Activated naive CD4-positive, alpha-beta T cell treated with anti-CD3 and anti-CD28 coated beads for 36 hours (primary cell): ENCODE results near the gene TFAP2C. TPM values are rescaled to one million over a fixed set of nuclear protein-coding genes. Genes with fewer than 3 reads are reported as not detected.

ENCODE experiments used
- CTCF ChIA-PET: fragments of 350-600 bp; sonication (Branson Sonifier 250); formaldehyde crosslinking; loops from one replicate; lab custom pipeline; 2021; ENCODE audit warnings: antibody characterized with exemption; lab: Charles Lee
- DNase-seq: peaks from one replicate; pipeline ENCODE4 v3.0.0-alpha.2; 2020
- H3K27ac Mint-ChIP-seq: one replicate; pipeline ENCODE4 v1.8.0; 2021; ENCODE audit warnings: mild to moderate bottlenecking, mixed read lengths
- H3K27me3 Mint-ChIP-seq: one replicate; pipeline ENCODE4 v1.8.0; 2021; ENCODE audit warnings: low read depth, mixed read lengths
- H3K36me3 Mint-ChIP-seq: one replicate; pipeline ENCODE4 v1.8.0; 2021; ENCODE audit warnings: low read depth, mixed read lengths
- H3K4me1 Mint-ChIP-seq: one replicate; pipeline ENCODE4 v1.8.0; 2021; ENCODE audit warnings: low read depth, mixed read lengths
- H3K4me3 Mint-ChIP-seq: one replicate; pipeline ENCODE4 v1.8.0; 2021; ENCODE audit warnings: mild to moderate bottlenecking, moderate library complexity, mixed read lengths
- H3K9me3 Mint-ChIP-seq: one replicate; pipeline ENCODE4 v1.8.0; 2021; ENCODE audit warnings: mixed read lengths
- intact Hi-C: fragments of 100-400 bp; cut with micrococcal nuclease; formaldehyde crosslinking; loops from one replicate; pipeline ENCODE4 v1.15.1; 2023
- total RNA-seq, 2 experiments: library from RNA; stranded (reverse); gene quantifications; one replicate each; pipeline ENCODE4 v1.2.3, GENCODE V29; 2021

Gene TFAP2C
- total RNA-seq, 2 experiments from 2014 or later: not detected

DNA sequence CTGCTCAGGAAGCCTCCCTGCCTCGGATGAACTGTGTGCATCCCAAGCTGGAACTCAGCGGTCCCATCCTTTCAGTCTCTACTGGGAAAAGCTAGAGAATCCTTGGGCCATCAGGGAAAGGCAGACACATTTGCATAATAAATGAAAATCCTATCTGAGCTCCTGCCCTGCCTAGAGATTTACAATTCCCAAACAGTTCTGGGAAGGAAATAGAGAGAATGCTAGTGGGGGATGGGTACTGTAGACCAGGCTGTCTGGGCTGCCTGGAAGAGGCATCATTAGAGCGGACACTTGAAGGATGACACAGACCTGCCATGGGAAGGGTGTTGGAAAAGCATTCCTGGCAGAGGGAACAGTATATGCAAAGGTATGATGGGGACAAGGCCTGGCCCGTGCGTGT lies 44.3 kb downstream of the TFAP2C start:
- intact Hi-C loops: no loop called here
- H3K4me3 Mint-ChIP-seq: no peak overlapping the region
- no peaks in the 10 kb centered on the region for H3K9me3 Mint-ChIP-seq
- DNase-seq: no peak
- H3K27ac Mint-ChIP-seq: no peak overlapping the region
- no peaks in the 10 kb centered on the region for H3K4me1 Mint-ChIP-seq
- H3K27me3 Mint-ChIP-seq: no peaks in the 10 kb centered on the region
- H3K36me3 Mint-ChIP-seq: no peaks in the 10 kb centered on the region
- CTCF ChIA-PET: no interaction called here

DNA sequence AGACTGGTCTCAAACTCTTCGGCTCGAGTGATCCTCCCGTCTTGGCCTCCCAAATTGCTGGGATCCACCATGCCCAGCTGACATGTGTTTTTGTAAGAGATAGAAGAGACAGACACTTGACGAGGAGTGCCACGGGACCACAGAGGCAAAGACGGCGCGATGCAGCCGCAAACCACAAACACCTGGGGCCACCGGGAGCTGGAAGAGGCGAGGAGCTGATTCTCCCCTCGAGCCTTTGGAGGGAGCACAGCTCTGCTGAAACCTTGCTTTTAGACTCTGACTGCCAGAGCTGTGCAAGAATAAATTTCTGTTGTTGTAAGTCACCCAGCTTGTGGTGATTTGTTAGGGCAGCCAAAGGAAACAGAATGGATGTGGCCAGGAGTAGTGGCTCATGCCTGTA lies 46.9 kb downstream of the TFAP2C start:
- intact Hi-C loops: no loop called here
- CTCF ChIA-PET: no interaction called here
- no peak overlapping the region for H3K4me3 Mint-ChIP-seq
- no peaks in the 10 kb centered on the region for H3K9me3 Mint-ChIP-seq
- no peaks in the 10 kb centered on the region for H3K27me3 Mint-ChIP-seq
- H3K36me3 Mint-ChIP-seq: no peaks in the 10 kb centered on the region
- no peak for DNase-seq
- no peak overlapping the region for H3K27ac Mint-ChIP-seq
- no peaks in the 10 kb centered on the region for H3K4me1 Mint-ChIP-seq

DNA sequence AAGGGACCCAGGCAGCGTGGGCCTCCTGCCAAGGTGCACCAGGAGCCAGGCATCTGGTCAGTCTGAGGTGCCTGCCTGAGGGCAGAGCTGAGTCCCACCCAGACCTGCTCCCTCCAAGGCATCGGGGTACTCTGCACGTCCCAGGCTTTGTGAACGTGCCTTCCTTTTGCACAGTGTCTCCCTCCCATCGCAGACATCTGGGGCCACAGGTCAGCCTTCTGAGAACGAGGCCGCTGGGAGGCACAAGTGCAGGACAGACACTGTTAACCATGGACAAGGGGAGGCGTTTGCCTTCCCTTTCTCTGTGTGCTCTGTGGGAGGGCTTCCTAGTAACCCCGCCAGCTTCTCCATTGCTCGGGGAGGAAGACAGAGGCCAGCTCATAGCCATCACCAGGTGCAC lies 47.6 kb downstream of the TFAP2C start:
- no peak overlapping the region for H3K4me3 Mint-ChIP-seq
- H3K36me3 Mint-ChIP-seq: no peaks in the 10 kb centered on the region
- CTCF ChIA-PET: no interaction called here
- no peaks in the 10 kb centered on the region for H3K9me3 Mint-ChIP-seq
- DNase-seq: no peak
- H3K27me3 Mint-ChIP-seq: no peaks in the 10 kb centered on the region
- H3K4me1 Mint-ChIP-seq: no peaks in the 10 kb centered on the region
- intact Hi-C loops: no loop called here
- H3K27ac Mint-ChIP-seq: no peak overlapping the region

DNA sequence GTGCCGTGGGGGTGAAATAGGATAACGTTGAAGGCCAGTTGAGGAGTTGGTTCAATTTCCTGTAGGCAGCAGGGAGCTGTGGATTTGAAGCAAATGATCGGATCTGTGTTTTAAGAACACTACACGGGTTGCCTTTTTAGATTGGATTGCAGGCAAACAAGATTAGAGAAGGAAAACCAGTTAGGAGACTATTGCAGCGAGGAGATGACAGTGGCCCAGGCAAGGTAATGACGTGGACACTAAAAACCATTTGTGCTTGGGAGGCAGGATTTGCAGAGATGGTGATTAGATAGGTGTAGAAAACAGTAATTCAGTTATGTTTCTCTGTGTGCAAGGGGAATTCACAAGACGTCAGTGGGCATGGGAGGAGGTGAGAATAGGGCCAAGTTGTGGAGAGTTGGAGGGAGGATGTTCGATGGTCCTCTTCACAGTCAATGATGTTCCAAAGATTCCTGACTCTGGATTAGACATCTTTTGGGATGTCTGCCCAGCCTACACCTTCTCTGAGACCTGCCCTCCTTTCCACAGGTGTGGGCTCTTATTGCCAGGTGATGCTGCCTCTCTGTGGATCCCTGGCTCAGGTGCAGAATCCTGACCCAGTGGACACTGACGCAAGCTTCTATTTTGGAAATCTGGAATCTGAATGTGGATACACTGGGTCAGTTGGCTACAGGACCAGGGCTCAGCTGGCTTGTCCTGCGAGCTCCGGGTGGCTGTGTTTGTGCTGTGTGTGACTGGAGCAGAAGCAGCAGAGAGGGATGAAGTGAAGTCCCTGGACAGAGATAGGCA lies 54.2 kb downstream of the TFAP2C start:
- CTCF ChIA-PET: no interaction called here
- no peaks in the 10 kb centered on the region for H3K36me3 Mint-ChIP-seq
- H3K27ac Mint-ChIP-seq: no peak overlapping the region
- no peaks in the 10 kb centered on the region for H3K9me3 Mint-ChIP-seq
- intact Hi-C loops: no loop called here
- no peak for DNase-seq
- no peak overlapping the region for H3K4me3 Mint-ChIP-seq
- no peaks in the 10 kb centered on the region for H3K4me1 Mint-ChIP-seq
- peaks cover 8% of the 10 kb centered on the region for H3K27me3 Mint-ChIP-seq

DNA sequence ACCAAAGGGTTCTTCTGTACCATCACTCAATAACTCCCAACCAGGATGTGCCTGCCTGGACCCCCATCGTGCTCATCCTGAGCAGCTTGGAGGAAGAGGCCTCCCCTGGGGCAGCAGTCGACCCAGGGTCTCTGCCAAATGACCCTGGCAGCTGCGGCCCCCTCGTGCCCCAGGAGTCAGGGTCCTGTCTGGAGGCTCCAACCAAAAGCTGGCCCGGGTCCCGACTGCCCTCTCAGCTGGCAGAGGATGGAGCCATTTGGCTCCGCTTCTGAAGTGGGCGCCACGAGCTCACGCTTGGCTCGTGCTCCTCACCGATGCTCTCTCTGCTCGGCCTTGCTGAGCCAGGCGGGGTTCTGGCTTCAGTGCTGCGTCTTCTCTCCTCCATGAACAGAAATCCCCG lies 56.8 kb downstream of the TFAP2C start:
- CTCF ChIA-PET: interaction anchor here (0.6 to 0.7 kb wide), 2 partner anchors 13 to 21 kb away, joined by 3 read pairs; no protein-coding TSS in a partner anchor
- Mint-ChIP-seq H3K9me3 (no peaks in the 10 kb centered on the region), H3K27me3 (peaks cover 8% of the 10 kb centered on the region), H3K36me3 (no peaks in the 10 kb centered on the region), H3K4me3 (no peak overlapping the region), H3K4me1 (no peaks in the 10 kb centered on the region), H3K27ac (no peak overlapping the region)
- intact Hi-C loops: no loop called here
- no peak for DNase-seq

DNA sequence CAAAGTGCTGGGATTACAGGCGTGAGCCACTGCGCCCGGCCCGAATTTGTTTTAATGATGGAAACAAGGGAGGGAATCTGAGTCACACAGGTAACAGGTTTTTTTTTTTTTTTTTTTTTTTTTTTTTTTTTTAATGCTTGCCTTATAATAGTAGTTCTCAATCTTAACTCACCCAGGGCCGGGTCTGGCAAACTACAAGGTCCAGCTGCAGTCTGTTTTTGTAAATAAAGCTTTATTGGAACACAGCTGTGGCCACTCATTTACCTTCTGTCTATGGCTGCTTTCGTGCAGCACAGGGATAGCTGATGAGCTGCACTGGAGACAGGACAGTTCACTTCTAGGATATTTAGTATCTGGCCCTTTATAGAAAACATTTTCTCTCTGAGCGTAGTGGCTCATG lies 58.0 kb downstream of the TFAP2C start:
- H3K4me1 Mint-ChIP-seq: no peaks in the 10 kb centered on the region
- intact Hi-C loops: no loop called here
- no peak overlapping the region for H3K4me3 Mint-ChIP-seq
- H3K27me3 Mint-ChIP-seq: peaks cover 8% of the 10 kb centered on the region
- DNase-seq: no peak
- CTCF ChIA-PET: no interaction called here
- no peak overlapping the region for H3K27ac Mint-ChIP-seq
- no peaks in the 10 kb centered on the region for H3K9me3 Mint-ChIP-seq
- no peaks in the 10 kb centered on the region for H3K36me3 Mint-ChIP-seq

DNA sequence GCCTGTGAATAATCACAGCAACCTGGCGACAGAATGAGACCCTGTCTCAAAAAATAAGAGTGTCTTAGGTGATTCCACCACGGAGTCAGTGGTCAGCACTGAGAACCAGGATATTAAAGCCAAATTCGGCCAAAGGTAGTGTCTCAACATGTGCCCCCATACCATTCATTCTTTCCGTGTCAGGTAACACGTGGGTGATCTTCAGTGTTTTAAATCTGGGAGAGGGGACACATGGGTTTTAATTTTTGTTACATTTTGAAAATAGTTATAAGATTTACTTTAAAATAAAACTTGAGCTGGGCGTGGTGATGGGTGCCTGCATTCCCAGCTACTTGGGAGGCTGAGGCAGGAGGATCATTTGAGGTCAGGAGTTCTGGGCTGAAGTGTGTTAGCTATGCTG lies 59.0 kb downstream of the TFAP2C start:
- CTCF ChIA-PET: no interaction called here
- Mint-ChIP-seq H3K36me3 (no peaks in the 10 kb centered on the region), H3K27ac (no peak overlapping the region), H3K4me1 (no peaks in the 10 kb centered on the region), H3K27me3 (peaks cover 1% of the 10 kb centered on the region), H3K4me3 (no peak overlapping the region), H3K9me3 (peaks cover 2% of the 10 kb centered on the region)
- no peak for DNase-seq
- intact Hi-C loops: no loop called here

Other genes with a start within 250 kb of the TFAP2C start
- gene AURKA, start 237.1 kb upstream of the TFAP2C start, total RNA-seq: 100 to 1,000 TPM; 115 to 121 TPM
- gene CSTF1, start 236.7 kb upstream of the TFAP2C start, total RNA-seq: 10 to 100 TPM; 68.0 to 70.7 TPM
- 1 to 10 TPM; 5.1 to 5.2 TPM for gene CASS4, start 217.0 kb upstream of the TFAP2C start, total RNA-seq
- gene RTF2, start 160.7 kb upstream of the TFAP2C start, total RNA-seq: 10 to 100 TPM; 76.8 to 82.9 TPM
- gene FAM209A, start 104.6 kb upstream of the TFAP2C start, total RNA-seq: under 1 TPM in 1 of 2 experiments, not detected in 1; 0.31 TPM
- under 1 TPM; 0.64 to 0.95 TPM for gene FAM209B, start 96.1 kb upstream of the TFAP2C start, total RNA-seq